SK-N-SH treated with all-trans-retinoic acid at 6 μM for 48 hours (cell line): ENCODE results near the gene ZNF334.

ENCODE experiments used
- ARNTL ChIP-seq: fragments of 450-650 bp; formaldehyde crosslinking; IDR thresholded peaks from 2 replicates; pipeline ENCODE4 v1.5.0; 2020; ENCODE audit warnings: low read depth, mild to moderate bottlenecking, moderate library complexity, borderline replicate concordance
- BACH2 ChIP-seq: fragments of 250-450 bp; sonication (Bioruptor Pico); IDR thresholded peaks from 2 replicates; pipeline ENCODE4 v1.9.0; 2021; ENCODE audit warnings: mild to moderate bottlenecking, borderline replicate concordance
- CREB5 ChIP-seq: fragments of 250-450 bp; sonication (Bioruptor Pico); IDR thresholded peaks from 2 replicates; pipeline ENCODE4 v1.5.1; 2020; ENCODE audit warnings: low read depth, mild to moderate bottlenecking, moderate library complexity
- ISL1 ChIP-seq: fragments of 250-450 bp; sonication (Bioruptor Pico); IDR thresholded peaks from 2 replicates; pipeline ENCODE4 v2.1.2; 2022; ENCODE audit warnings: mild to moderate bottlenecking, moderate library complexity
- OSR1 ChIP-seq: fragments of 250-450 bp; sonication (Bioruptor Pico); IDR thresholded peaks from 2 replicates; pipeline ENCODE4 v1.8.0; 2022; ENCODE audit warnings: moderate library complexity, mild to moderate bottlenecking, inconsistent platforms
- PATZ1 ChIP-seq: fragments of 250-450 bp; sonication (Bioruptor Pico); IDR thresholded peaks from 2 replicates; pipeline ENCODE4 v1.8.0; 2020; ENCODE audit warnings: mild to moderate bottlenecking, moderate library complexity, borderline replicate concordance
- POU6F1 ChIP-seq: fragments of 250-450 bp; sonication (Bioruptor Pico); IDR thresholded peaks from 2 replicates; pipeline ENCODE4 v1.8.0; 2021; ENCODE audit warnings: low read depth, mild to moderate bottlenecking, moderate library complexity, borderline replicate concordance
- RARB ChIP-seq: fragments of 250-450 bp; sonication (Bioruptor Pico); IDR thresholded peaks from 2 replicates; pipeline ENCODE4 v1.8.0; 2021; ENCODE audit warnings: mild to moderate bottlenecking, moderate library complexity
- TOX ChIP-seq: fragments of 250-450 bp; sonication (Bioruptor Pico); IDR thresholded peaks from 2 replicates; pipeline ENCODE4 v1.8.0; 2021; ENCODE audit warnings: mild to moderate bottlenecking, moderate library complexity, borderline replicate concordance
- TSHZ2 ChIP-seq: fragments of 250-450 bp; sonication (Bioruptor Pico); IDR thresholded peaks from 2 replicates; pipeline ENCODE4 v1.5.0; 2020; ENCODE audit warnings: mild to moderate bottlenecking, moderate library complexity
- ZFP3 ChIP-seq: fragments of 250-450 bp; sonication (Bioruptor Pico); IDR thresholded peaks from 2 replicates; pipeline ENCODE4 v1.5.0; 2020; ENCODE audit warnings: mild to moderate bottlenecking, moderate library complexity
- ZFP30 ChIP-seq: fragments of 450-650 bp; formaldehyde crosslinking; IDR thresholded peaks from 2 replicates; pipeline ENCODE4 v1.5.0; 2022; ENCODE audit warnings: mild to moderate bottlenecking, moderate library complexity
- ZNF565 ChIP-seq: fragments of 450-650 bp; formaldehyde crosslinking; conservative IDR thresholded peaks from 2 replicates; pipeline ENCODE4 v1.5.0; 2020; ENCODE audit warnings: low read depth, mild to moderate bottlenecking, moderate library complexity

- TF ChIP-seq RARB (CRISPR knock-in tag) (no peak), CREB5 (no peak), ZFP30 (CRISPR knock-in tag) (no peak), TSHZ2 (CRISPR knock-in tag) (no peak), OSR1 (no peak), POU6F1 (no peak), TOX (no peak), PATZ1 (CRISPR knock-in tag) (no peak), ARNTL (CRISPR knock-in tag) (no peak), ZNF565 (CRISPR knock-in tag) (no peak), BACH2 (no peak), ZFP3 (no peak), ISL1 (no peak)
These were observed 17.3 kb upstream of the ZNF334 start for GRCh38 chr20:46530640-46531039.
